GM12874 (cell line): ENCODE results near the gene SORBS2.

Experiments used
- TF ChIP-seq, protein P1 (sequence below): IDR thresholded peaks from 2 replicates; pipeline ENCODE4 v1.5.1; 2011; ENCODE audit warnings: low read depth, mild to moderate bottlenecking, control low read depth, low read length, moderate library complexity; ENCODE audit not compliant: insufficient read depth

The SORBS2 gene

DNA sequence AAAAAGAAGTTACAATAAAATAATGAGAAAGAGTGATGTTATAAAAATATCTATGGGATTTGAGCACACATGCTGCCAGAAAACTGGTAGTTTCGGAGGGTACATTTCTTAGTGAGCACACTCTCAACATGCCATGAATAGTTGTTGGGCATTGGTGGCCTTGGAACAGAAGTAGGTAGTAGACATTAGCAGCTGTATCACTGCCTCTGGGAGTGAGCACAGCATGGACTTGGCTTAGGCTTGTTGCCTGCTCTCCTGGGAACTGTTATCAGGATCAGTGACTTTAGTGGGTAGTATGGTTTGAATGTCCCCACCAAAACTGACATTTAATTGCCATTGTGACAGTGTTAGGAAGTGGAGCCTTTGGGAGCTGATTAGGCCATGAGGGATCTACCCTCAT is 263.4 kb downstream of the SORBS2 start:
- TF ChIP-seq, protein P1, sequence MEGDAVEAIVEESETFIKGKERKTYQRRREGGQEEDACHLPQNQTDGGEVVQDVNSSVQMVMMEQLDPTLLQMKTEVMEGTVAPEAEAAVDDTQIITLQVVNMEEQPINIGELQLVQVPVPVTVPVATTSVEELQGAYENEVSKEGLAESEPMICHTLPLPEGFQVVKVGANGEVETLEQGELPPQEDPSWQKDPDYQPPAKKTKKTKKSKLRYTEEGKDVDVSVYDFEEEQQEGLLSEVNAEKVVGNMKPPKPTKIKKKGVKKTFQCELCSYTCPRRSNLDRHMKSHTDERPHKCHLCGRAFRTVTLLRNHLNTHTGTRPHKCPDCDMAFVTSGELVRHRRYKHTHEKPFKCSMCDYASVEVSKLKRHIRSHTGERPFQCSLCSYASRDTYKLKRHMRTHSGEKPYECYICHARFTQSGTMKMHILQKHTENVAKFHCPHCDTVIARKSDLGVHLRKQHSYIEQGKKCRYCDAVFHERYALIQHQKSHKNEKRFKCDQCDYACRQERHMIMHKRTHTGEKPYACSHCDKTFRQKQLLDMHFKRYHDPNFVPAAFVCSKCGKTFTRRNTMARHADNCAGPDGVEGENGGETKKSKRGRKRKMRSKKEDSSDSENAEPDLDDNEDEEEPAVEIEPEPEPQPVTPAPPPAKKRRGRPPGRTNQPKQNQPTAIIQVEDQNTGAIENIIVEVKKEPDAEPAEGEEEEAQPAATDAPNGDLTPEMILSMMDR = no peak

DNA sequence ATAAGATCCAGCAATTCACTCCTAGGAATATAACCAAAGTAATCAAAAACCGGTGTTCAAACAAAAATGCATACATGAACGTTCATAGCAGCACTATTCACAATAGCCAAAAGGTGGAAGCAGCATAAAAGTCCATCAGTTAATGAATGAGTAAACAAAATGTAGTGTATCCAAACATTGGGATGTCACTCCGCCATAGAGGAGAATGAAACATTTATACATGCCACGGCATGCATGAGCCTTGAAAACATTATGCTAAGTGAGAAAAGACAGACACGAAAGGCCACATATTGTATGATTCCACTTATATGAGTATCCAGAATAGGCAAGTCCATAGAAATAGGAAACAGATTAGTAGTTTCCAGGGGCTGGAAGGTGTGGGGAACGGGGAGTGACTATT is 265.7 kb downstream of the SORBS2 start:
- TF ChIP-seq, protein P1 = no peak

DNA sequence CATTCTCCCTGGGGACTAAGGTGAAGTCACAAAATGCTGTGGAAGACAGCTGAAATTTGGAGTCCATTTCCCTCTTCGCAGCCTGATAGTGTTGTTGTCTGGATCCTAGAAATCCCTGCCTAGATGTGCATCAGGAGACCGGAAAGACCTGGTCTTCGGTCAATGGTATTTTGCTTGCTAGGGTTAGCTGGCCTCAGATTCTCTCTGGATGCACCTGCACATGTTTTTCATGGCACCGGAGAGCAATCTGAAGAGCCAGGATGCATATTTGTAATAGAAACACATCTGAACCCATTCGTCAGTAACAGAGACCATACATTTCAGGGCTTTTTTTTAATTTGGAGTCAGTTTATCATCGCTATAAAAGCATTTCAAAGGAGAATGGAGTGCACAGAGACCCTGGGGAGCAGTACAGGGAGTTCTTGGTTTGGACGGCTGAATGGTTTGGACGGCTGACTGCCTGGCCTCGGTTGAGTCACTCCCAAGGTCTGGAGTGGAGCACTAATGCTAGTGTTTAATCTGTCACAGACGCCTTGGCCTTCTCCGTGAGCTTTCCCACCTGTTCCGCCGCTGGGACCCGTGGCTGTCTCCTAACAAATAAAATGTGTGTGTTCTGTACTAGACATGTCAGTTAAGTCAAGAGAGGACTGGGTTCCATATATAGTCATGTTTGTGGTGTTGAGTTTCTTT is 269.2 kb downstream of the SORBS2 start:
- TF ChIP-seq, protein P1 = no peak

DNA sequence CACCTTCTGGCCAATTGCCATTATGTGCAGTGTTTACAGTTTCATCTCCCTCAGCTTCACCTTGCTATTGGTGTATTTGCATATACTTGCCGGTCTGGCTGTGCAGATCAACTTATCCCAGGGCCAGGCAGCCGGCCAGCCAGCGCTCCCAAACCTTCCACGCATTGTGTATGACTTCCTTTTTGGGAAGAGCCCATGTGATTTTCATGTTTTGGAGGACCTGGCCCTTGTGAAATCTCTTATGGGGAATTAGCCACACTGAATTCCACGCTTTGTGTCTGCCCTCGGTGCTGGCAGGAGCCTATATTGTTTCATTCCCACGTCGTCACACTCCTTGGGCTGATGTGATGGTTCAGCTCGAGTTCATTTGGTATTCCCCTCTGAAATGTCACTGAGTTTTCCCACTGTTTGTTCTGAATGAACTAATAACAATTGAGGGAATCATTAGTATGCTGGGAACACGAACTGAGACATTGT is 270.7 kb downstream of the SORBS2 start:
- TF ChIP-seq, protein P1 = no peak

DNA sequence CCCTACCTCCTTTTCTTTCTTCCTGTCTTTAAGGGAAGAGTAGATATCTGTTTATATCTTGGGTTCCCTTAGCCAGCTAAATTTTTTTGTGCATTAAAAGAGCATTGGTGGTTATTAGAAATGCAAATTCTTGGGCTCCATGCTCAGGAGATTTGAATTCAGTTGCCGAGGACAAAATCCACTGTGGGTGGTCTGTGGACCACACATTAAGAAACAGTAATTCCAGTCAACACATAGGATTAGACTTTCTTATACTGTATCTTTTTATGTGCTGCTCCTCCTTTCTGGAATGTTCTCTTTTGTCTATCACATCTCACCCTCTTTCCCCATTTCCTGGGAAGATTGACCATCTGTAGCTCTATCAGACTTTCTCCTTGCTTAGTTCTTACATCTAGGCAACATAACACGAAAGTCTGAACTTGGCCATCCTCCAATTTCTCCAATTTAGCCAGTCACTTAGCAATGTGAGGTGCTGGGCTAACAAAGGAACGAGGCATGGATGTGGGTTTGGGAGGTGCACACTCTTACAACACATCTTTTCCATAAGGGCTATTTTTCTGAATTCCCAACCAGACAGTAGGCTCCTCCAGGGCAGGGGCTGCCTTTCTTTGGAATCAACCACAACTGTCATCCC is 271.4 kb downstream of the SORBS2 start:
- TF ChIP-seq, protein P1 = no peak

DNA sequence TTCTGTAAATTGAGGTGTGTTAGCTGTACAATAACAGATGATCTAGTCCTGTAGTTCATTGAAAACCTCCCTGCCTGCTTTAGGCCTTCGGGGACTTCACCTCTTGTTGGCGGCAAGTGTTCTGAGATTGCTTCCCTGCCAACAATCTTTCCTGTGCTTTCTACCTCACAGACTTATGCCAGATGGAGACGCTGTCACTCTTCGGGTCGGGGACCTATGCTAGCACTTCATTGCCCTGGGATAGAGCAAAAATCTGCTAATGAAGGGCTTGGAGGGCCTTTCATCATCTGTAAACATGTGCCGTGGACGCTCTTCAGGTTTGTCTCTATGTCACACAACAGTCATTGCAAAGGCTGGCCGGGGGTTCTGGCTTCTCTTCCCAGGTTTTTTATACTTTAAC is 272.0 kb downstream of the SORBS2 start:
- TF ChIP-seq, protein P1 = no peak

DNA sequence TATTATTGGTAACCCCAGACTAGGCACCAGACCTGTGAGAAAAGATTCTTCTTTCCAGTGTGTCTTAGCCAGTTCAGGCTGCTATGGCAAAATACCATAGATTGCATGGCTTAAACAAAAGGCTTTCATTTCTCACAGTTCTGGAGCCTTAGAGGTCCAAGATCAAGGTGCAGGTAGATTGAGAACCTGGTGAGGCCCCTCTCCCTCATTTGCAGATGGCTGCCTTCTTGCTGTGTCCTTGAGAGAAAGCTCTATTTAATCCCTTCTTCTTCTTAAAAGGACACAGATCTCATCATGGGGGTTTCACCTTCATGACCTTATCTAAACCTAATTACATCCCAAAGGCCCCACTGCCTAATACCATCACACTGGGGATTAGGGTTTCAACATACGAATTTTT is 273.2 kb downstream of the SORBS2 start:
- TF ChIP-seq, protein P1 = no peak
